WERI-Rb-1 (cell line): ENCODE measurements around the gene HBB.

Experiments used
- DNase-seq: peaks from one replicate; pipeline ENCODE4 v3.0.0-alpha.2; 2020
- H3K27ac ChIP-seq: fragments of 250-450 bp; sonication (Bioruptor Pico); 2 replicates; pipeline ENCODE4 v1.5.1; 2020; ENCODE audit warnings: mild to moderate bottlenecking, moderate library complexity
- H3K27me3 ChIP-seq: fragments of 250-450 bp; sonication (Bioruptor Pico); 2 replicates; pipeline ENCODE4 v1.5.1; 2021; ENCODE audit warnings: mild to moderate bottlenecking, low read depth, moderate library complexity; ENCODE audit not compliant: insufficient read depth, severe bottlenecking
- H3K36me3 ChIP-seq: fragments of 250-450 bp; sonication (Bioruptor Pico); 2 replicates; pipeline ENCODE4 v1.5.1; 2020; ENCODE audit warnings: mild to moderate bottlenecking, moderate library complexity
- H3K4me3 ChIP-seq: 2 replicates; pipeline ENCODE4 v1.5.1; 2011; ENCODE audit warnings: low read depth, mild to moderate bottlenecking, control low read depth, low read length
- H3K9me3 ChIP-seq: fragments of 250-450 bp; sonication (Bioruptor Pico); 2 replicates; pipeline ENCODE4 v1.5.1; 2021; ENCODE audit warnings: mild to moderate bottlenecking, moderate library complexity; ENCODE audit not compliant: severe bottlenecking
- TF ChIP-seq, protein P1 (sequence below): IDR thresholded peaks from 2 replicates; pipeline ENCODE4 v1.5.1; 2011; ENCODE audit warnings: low read depth, mild to moderate bottlenecking, control low read depth, inconsistent platforms, low read length

Gene HBB

DNA sequence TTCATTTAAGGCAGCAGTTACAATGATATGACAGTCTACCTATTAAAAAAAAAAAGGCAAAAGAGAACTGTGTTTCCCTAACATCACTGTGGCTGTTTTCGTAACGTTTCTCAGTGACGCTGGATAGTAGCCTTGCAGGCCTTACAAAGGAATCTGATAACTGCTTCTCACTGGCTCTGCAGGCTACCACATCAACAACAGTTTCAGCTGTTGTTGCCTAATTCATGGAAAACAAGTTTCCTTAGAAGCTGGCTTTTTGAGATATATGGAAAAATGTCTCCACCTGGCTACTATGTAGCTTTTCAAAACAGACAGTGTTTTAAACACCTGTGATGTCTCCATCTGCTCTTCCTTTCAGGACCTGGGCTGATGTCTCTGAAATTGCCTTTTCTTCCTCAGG lies 30.1 kb downstream of the HBB start:
- no peak overlapping the region for H3K27ac ChIP-seq
- DNase-seq, result no peak

DNA sequence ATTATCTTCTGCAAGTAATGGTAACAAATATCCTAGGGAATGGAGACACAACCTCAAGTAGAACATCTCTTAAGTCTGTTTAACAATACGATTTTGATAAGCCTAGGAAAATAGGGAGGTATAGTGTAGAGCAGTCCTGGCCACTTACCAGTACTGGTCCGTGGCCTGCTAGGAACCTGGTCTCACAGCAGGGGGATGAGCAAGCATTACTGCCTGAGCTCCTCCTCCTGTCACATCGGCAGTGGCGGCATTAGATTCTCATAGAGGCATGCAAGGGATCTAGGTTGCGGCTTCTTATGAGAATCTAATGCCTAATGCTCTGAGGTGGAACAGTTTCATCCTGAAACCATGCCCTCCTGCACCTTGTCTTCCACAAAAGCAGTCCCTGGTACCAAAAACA lies 30.8 kb downstream of the HBB start:
- Histone ChIP-seq H3K9me3 (no peaks in the 10 kb centered on the region), H3K27ac (no peak overlapping the region), H3K4me3 (no peak overlapping the region), H3K27me3 (peaks cover 35% of the 10 kb centered on the region), H3K36me3 (no peaks in the 10 kb centered on the region)
- no peak for DNase-seq
- TF ChIP-seq, protein P1, sequence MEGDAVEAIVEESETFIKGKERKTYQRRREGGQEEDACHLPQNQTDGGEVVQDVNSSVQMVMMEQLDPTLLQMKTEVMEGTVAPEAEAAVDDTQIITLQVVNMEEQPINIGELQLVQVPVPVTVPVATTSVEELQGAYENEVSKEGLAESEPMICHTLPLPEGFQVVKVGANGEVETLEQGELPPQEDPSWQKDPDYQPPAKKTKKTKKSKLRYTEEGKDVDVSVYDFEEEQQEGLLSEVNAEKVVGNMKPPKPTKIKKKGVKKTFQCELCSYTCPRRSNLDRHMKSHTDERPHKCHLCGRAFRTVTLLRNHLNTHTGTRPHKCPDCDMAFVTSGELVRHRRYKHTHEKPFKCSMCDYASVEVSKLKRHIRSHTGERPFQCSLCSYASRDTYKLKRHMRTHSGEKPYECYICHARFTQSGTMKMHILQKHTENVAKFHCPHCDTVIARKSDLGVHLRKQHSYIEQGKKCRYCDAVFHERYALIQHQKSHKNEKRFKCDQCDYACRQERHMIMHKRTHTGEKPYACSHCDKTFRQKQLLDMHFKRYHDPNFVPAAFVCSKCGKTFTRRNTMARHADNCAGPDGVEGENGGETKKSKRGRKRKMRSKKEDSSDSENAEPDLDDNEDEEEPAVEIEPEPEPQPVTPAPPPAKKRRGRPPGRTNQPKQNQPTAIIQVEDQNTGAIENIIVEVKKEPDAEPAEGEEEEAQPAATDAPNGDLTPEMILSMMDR, result no peak

More for the DNA sequence above, 30.1 kb downstream of the HBB start:
- Histone ChIP-seq H3K27me3 (peaks cover 40% of the 10 kb centered on the region), H3K36me3 (no peaks in the 10 kb centered on the region), H3K9me3 (no peaks in the 10 kb centered on the region), H3K4me3 (no peak overlapping the region)
- TF ChIP-seq, protein P1, result no peak

DNA sequence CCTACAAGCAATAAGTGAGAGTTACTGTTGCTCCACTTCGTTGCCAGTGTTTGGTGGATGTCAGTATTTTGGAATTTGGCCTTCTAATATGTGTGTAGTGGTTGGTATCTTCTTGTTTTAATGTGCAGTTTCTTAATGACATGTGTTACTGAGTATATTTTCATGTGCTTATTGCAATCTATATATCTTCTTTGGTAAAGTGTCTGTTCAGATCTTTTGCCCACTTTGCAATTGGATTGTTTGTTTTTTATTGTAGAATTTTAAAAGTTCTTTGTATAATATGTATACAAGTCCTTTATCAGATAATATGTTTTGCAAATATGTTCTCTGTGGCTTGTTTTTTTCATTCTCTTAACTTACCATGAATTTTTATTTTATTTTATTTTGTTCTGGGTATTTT lies 34.1 kb downstream of the HBB start:
- peaks cover 5% of the 10 kb centered on the region for H3K27me3 ChIP-seq
- H3K9me3 ChIP-seq, result no peaks in the 10 kb centered on the region
- no peak overlapping the region for H3K27ac ChIP-seq
- DNase-seq, result no peak
- TF ChIP-seq, protein P1, result no peak
- H3K36me3 ChIP-seq, result no peaks in the 10 kb centered on the region
- H3K4me3 ChIP-seq, result no peak overlapping the region

DNA sequence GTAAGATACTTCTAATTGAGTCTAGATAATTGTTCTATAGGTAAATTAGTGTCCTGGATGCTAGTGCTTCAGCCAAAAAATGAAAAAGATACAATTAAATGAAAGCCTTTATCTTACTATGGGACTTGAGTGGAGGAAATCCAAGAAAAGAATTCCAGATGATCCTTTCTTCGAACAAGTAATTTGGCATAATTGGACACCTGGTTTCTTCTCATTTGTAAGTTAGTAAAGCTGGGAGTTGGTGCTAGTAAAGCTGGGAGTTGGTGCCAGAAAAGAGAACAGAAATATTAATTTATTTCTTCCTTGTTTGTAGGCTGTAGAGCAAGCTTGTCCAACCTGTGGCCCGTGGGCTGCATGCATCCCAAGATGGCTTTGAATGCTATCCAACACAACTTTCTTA lies 38.7 kb downstream of the HBB start:
- TF ChIP-seq, protein P1, result no peak
- peaks cover 17% of the 10 kb centered on the region for H3K27me3 ChIP-seq
- H3K27ac ChIP-seq, result no peak overlapping the region
- H3K9me3 ChIP-seq, result no peaks in the 10 kb centered on the region
- no peak for DNase-seq
- H3K4me3 ChIP-seq, result no peak overlapping the region
- H3K36me3 ChIP-seq, result no peaks in the 10 kb centered on the region

DNA sequence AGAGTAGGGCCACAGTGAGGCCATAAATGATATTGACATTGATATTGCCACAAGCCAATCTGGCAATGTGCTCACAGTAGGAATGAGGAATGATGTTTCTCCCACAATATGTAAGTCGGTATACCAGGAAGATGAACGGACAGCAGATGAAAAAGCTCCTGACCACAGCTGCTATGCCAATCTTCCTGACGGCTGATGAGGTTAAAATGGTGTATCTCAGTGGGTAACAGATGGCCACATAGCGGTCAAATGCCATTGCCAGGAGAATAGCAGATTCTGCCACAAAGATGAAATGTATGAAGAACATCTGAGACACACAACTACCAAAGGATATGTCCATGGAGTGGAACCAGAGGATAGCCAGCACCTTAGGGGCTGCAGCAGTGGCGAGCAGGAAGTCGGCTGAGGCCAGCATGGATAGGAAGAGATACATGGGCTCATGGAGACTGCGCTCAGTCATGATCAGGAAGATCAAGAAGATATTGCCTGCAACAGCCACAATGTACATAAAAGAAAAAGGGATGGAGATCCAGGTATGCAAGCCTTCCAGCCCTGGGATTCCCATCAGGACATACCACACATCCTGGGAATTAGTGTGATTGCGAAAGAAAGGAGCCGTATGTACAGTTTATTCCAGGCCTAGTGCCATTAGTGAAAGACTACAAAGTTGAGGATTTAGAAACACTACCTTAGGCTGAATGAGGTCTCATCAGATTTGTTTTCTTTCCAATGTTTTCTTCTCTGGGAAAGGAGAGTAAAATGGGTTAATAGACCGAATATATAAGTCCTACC lies 48.6 kb downstream of the HBB start:
- H3K27ac ChIP-seq, result no peak overlapping the region
- no peak for DNase-seq
- H3K4me3 ChIP-seq, result no peak overlapping the region
- TF ChIP-seq, protein P1, result no peak
- H3K9me3 ChIP-seq, result no peaks in the 10 kb centered on the region
- no peaks in the 10 kb centered on the region for H3K27me3 ChIP-seq
- no peaks in the 10 kb centered on the region for H3K36me3 ChIP-seq
